HG02798 (cell line): ENCODE measurements around the gene ABTB2.

Experiments used
- ATAC-seq: cut with Tn5 transposase; IDR thresholded peaks from one replicate; pipeline ENCODE4 v1.9.1; 2021; ENCODE audit warnings: mild to moderate bottlenecking; ENCODE audit not compliant: unreplicated experiment, poor library complexity

Gene ABTB2

GRCh38 chr11:34318111-34319037 is 39.4 kb downstream of the ABTB2 start:
- ATAC-seq: no peak

GRCh38 chr11:34317666-34318065 is 40.1 kb downstream of the ABTB2 start:
- ATAC-seq: no peak

DNA sequence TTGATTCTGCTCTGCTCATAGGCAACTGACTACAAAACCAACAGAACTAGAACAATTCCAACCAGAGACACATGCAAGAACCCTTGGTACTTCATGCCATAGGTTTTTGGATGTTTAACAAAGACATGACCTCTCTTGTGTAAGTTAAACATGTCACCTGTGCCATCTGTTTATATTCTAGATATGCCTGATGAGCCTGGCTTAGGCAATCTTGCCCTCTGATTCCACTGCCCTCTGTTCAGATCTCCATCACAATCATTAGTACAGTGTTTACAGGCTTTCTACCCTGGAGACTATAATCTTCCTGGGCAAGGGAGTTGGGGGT is 40.8 kb downstream of the ABTB2 start:
- ATAC-seq: no peak

- no peak for ATAC-seq
Measured at GRCh38 chr11:34316347-34317035, 41.3 kb downstream of the ABTB2 start.

DNA sequence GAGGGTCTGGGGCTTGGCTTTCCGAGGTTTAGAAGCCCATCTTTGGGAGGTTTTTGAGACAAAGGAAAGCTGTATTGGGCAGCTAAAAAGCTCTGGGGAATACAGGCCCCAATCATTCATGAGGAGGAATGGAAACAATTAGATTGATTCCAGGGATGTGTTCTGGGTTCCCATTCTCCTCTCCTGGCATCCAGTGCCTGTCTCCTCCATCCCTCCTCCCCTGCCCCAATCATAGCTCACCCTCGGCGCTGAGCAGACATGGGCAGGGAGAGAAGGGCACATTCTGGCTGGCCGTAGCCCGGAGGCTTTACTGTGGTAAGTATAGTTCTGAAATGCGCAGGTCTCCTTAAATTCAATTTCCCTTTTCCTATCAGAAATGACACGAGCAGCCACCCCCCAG is 42.4 kb downstream of the ABTB2 start:
- ATAC-seq: no peak

DNA sequence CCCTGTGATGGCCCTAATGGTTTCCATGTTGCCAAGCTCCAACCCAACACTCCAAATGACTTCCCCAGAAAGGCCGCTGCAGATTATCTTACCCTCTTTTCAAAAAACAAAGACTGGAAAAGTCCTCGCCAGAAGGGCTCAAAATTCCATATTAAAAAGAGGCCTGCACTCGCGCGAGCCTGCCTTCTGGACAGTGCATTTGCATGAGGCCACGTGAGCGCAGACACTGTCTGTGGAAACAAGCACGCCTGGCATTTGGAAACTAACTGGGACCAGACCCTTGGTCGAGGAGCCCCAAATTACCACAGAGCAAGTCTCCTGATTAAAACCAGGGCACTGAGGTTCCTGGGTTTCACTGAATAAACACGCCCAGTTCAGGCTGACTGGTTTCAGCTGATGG is 42.9 kb downstream of the ABTB2 start:
- ATAC-seq: no peak

GRCh38 chr11:34314176-34314575 is 43.6 kb downstream of the ABTB2 start:
- no peak for ATAC-seq

- peak; percentile 79 for ATAC-seq
Measured at GRCh38 chr11:34313099-34313517, 44.7 kb downstream of the ABTB2 start.

GRCh38 chr11:34311126-34311525 is 46.7 kb downstream of the ABTB2 start:
- no peak for ATAC-seq

GRCh38 chr11:34309965-34310364 is 47.8 kb downstream of the ABTB2 start:
- ATAC-seq: no peak

DNA sequence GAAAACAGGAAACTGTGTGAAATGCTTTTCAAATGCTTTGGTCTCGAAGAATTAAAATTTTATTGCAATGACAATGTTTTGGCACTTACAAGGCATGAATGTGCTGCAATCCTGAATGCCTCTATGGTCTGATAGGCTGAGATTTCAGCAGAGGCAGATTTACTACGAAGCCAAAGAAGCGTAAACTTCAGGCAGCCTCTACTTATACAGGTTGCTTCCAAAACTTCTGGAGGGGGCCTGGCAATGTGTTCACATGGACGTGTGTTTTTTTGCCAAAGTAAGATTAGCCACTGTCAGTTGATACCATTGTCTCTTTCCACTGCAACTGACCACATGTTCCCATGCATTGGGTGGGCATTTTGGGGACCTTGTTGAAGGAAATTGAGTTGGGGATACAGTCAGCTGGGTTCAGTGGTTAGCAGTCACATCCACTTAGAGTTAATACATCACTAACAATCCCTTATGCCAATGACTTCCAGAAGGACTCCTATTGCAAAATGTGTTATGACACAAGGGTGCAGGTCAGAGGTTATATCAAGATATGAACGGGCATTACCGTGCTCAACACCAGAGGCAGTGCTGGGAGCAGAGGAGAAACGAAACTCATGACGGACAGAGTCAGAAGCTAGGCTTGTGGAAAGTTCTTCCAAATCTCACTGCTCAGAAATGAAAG is 48.8 kb downstream of the ABTB2 start:
- ATAC-seq: no peak

DNA sequence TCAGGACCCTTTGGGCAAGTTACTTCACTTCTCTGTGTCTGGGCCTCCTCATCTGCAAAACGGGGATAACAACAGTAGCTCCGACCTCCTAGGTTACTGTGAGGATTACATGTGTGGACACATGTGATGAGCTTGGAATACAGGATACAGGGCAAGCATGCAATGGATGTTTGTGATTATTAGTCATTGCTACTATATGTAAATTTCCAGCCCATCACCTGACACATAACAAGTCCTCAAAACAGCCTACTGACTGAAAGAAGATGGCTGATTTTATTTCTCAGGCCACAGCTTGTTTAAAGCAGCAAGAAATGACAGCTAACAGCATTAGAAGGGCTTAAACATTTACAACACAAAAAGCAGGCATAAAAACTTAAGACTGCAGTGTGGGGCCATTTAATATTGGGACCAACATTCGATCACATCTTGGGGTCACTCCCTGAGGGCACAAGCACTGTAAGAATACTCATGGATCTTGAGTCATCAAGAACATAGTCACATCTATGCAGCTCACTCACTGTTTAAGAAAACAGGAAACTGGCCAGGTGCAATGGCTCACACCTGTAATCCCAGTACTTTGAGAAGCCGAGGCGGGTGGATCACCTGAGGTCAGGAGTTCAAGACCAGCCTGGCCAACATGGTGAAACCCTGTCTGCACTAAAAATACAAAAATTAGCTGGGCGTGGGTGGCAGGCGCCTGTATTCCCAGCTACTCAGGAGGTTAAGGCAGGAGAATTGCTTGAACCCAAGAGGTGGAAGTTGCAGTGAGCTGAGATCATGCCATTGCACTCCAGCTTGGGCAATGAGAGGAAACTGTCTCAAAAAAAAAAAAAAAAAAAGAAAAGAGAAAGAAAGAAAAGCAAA is 49.5 kb downstream of the ABTB2 start:
- ATAC-seq: no peak

DNA sequence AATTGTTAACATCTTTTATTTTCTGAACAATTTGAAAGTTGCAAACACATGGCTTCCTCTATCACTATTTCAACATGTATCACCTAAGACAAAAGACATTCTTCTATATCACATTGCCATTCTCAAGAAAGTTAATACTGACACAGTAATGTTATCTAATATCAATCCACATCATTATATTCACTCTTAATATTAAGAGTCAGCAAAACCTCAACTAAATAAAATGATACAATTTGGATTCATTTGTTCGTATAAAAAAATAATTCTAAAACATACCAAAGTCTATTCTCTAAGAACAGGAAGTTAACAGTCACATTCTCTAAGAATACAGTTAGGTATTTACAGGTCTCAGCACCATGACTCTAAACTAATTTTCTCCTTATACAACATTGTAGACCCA is 52.0 kb downstream of the ABTB2 start:
- no peak for ATAC-seq

GRCh38 chr11:34305193-34305592 is 52.6 kb downstream of the ABTB2 start:
- ATAC-seq: no peak

- no peak for ATAC-seq
Measured at GRCh38 chr11:34303028-34303570, 54.7 kb downstream of the ABTB2 start.

- ATAC-seq: peak; percentile 73
Measured at GRCh38 chr11:34302046-34302921, 55.5 kb downstream of the ABTB2 start.

DNA sequence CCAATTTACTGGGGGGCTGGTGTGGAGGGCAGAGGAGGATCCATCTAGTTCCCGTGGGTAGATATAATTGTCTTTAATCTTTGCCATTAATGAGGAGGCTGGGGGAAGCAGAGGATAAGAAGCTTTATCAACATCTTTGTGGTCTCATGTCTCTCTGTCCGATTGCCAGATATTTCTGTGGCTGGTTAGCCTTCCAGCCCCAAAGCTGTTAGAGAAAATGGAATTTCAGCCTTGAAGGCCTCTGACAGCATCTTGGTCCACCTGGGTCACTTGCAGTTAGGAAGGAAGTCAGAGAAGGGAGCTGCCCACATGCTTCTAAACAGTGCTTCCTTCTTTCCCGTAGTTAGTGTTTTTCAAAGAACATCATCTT is 56.9 kb downstream of the ABTB2 start:
- no peak for ATAC-seq

- ATAC-seq: no peak
Measured at GRCh38 chr11:34300026-34300925, 57.5 kb downstream of the ABTB2 start.
